ENCODE results near the gene MROH8.
A peak's percentile ranks its signal among the peaks of the same experiment; 100 is the strongest.

MROH8 gene

DNA sequence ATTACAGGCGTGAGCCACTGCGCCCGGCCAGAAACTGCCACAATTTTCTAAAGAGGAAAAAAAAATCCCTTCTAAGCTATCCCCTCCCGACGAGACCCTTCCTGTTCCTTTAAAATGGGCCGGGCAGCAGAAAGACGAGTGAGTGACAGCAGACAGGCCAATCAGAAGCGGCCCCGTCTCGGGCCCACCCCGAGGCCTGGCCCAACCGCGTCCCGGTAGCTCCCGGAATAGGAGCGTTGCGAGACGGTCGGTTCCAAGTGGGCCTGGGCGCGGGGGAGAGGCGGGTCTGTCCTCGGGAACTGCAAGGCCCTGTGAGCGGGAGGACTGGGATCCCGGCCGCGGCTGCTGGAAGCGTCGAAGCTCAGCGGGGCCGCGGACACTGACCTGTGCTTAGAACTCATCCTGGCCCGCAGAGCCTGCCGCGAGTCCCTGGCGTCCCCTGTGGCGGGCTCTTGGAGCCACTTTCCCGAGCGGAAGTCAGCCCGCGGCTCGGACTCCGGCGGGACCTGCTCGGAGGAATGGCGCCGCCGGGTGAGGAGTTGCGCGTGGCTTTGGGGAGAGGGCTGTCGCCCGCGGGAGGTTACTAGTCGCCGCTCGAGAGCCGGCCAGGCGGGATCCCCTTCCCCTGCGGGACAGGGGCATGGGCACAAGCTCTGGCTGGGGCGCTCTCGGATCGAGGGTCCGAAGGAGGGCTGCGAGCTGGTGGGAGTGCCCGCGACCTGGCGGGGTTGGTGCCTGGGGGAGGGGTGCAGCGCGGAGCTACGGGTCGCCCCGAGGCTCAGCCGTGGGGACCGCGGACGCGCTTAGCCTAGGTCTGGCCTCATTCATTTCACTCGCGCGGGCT, at the start of gene MROH8, which contains the start of gene RPN2:
TSS of gene MROH8 (minus strand) at position 710 of the 844 bp plus-strand sequence.
TSS of gene RPN2 (plus strand) at position 492 of the 844 bp plus-strand sequence. CDS start at position 519, 27 bp downstream.
- peak; percentile 97 for DNase-seq

- DNase-seq: no peak
Measured at GRCh38 chr20:37228656-37229055, 49.3 kb upstream of the MROH8 start.

DNA sequence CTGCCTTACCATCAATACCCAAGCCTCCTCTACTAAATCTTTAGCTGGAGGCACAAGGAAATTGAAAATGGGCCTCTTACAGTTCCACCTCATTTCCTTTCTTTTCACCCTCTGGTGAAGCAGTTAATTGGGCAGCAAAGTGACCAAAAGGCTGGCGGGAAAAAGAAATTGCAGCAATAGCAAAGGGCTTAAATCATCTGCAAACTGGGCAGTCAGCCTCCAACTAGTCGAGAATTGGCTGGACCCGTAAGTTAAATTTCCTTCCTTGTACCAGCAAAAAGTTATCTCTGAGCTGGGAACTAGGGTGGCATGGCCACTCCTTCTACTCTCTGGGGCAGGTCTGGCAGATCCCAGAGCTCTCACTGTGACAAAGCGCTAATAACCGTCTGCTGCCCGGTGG, 48.7 kb upstream of the MROH8 start:
- DNase-seq: no peak

- DNase-seq: no peak
Measured at GRCh38 chr20:37226889-37227288, 47.5 kb upstream of the MROH8 start.

- no peak for DNase-seq
Measured at GRCh38 chr20:37225146-37225545, 45.8 kb upstream of the MROH8 start.

- DNase-seq: peak; percentile 95
Measured at GRCh38 chr20:37223053-37223452, 43.7 kb upstream of the MROH8 start.

GRCh38 chr20:37222086-37222485, 42.7 kb upstream of the MROH8 start:
- no peak for DNase-seq

- DNase-seq: peak; percentile 5
Measured at GRCh38 chr20:37220731-37221130, 41.4 kb upstream of the MROH8 start.

DNA sequence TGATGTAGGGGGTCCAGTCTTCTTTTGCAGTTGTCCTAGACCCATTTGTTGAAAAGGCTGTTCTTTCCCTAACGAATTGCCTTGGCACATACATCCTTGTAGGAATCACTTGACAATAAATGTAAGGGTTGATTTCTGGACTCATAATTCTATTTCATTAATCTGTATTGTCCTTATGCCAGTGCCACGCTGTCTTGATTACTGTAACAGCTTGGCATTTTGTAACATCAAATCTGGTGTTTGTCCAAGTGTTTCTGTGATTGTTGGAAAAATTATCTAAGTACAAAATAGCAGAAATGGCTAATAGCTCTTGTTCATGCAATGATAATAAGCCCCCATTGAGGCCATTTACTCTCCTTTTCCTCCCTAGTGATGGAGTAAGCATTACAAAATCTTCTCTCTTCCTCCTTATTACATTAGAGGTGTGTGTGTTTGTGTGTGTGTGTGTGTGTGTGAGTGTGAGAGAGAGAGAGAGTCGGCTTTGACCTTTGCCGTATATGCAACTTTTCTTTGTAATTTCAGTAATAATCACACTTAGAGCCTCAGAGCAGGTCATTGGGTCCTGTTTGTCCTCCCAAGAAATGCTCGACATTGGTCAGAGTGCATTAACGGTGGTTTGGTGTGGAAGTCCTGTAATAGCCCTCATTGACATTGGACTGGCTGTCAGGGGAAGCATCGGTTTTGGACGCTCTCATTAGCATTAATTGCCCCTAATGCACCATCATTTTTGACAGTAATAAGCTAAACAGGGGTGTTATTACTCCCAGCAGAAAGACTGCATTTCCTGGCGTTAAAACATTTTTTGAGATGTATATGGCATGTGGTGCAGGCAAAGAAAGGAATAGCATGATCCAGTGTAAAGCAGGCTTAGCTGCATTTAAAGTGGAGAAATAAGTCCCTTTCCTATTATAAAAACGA, 40.7 kb upstream of the MROH8 start:
- DNase-seq: no peak

DNA sequence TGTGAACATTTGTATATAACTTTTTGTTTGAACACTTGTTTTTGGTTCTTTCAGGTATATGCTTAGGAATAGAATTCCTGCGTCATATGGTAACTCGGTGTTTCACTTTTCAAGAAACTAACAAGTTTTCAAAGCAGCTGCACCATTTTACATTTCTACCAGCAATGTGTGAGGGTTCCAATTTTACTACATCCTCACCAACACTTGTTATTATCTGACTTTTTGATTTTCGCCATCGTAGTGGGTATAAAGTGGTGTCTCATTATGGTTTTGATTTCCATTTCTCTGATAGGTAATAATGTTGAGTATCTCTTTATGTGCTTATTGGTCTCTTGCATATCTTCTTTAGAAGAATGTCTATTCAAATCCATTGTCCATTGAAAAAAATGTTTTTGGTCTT, 39.6 kb upstream of the MROH8 start:
- no peak for DNase-seq

GRCh38 chr20:37218441-37218840, 39.1 kb upstream of the MROH8 start:
- no peak for DNase-seq

DNA sequence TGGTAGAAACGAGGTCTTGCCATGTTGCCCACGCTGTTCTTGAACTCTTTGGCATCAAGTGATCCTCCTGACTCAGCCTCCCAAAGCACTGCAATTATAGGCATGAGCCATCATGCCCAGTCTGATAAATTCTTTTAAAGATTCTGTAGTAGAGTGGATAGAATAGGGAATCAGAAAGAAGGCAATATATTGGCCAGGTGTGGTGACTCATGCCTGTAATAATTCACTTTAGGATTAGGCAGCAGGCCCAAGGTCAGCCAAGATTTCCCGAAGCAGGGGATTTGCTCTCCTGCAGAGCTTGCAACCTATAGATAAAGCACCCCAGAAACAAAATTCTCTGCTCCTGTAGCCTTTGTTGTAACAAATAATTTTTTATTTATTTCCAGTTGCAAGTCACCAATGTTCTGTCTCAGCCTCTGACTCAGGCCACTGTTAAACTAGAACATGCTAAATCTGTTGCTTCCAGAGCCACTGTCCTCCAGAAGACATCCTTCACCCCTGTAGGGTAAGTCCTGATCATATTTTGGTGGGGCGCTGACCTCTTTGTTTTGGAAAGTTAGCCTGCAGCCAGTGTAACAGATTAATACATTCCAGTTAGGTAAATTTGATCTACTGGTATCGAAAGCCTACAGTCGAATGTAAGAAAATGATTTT, 30.4 kb upstream of the MROH8 start:
- no peak for DNase-seq

DNA sequence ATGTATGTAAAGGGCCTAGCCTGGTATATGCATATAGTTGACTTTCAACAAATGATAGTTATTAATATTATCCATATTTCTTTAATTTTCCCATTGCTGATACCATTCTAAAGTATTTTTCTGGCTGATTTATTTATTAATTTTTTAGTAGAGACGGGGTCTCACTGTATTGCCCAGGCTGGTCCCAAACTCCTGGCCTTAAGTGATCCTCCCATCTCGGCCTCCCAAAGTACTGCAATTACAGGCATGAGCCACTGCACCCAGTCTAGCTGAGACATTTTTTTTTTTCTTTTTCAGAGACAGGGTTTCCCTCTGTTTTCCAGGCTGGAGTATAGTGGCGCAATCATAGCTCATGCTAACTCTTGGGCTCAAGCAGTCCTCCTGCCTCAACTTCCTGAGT, 29.8 kb upstream of the MROH8 start:
- DNase-seq: no peak

GRCh38 chr20:37207171-37207570, 27.8 kb upstream of the MROH8 start:
- DNase-seq: no peak

GRCh38 chr20:37205794-37206193, 26.4 kb upstream of the MROH8 start:
- no peak for DNase-seq

DNA sequence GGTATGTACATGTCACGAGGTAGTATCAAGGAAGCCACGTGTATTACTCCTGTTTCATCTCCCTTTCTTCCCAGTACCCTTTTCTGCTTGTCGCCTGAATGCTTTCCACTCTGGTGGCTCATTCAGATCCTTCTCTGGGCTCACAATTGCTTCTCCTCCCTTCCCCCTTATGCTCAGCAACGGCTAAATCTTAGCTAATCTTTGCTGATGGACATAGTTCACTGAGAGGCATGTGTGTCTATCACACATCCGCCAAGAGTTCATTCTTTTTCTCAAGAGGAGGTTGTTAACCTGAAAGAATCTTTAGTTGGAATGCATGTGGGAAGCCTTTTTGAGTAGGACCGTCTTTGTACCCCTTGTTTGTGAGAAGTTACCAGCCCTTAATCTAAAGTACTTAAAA, 25.8 kb upstream of the MROH8 start:
- DNase-seq: no peak

- DNase-seq: no peak
Measured at GRCh38 chr20:37204056-37204455, 24.7 kb upstream of the MROH8 start.

DNA sequence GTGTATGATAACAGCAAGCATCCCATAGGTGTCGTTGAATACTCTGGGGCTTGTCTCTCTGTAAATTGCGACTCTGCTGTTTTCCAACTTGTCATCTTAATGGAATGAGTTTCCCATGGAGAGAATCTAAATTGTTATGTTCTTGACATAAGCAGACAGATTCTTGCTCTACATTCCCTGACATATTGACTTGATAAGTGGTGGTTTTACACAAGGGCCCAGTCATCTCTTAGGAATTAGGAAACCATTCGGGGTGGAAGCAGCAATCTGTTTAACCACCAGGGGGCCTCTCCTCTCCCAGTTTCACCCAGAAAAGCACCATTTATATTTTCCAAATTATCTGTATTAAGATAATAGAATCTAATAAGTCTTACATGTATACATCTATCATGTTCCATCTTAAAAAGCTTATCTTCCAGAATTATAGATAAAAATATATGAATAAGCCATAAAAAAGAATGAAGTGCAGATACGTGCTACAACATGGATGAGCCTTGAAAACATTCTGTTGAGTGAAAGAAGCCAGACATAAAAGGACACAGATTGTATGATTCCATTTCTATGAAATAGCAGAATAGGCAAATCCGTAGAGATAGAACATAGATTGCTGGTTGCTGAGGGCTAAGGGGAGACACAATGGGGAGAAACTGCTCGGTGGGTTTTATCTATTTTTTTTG, 23.1 kb upstream of the MROH8 start:
- peak; percentile 64 for DNase-seq

- no peak for DNase-seq
Measured at GRCh38 chr20:37201827-37202162, 22.4 kb upstream of the MROH8 start.

GRCh38 chr20:37200926-37201826, 21.8 kb upstream of the MROH8 start:
- no peak for DNase-seq

GRCh38 chr20:37200376-37200775, 21.0 kb upstream of the MROH8 start:
- no peak for DNase-seq

Measured in OCI-M1 (cell line).